HepG2 (cell line): Measurements from ENCODE around the gene CAMK2D. TPM values are rescaled to one million over a fixed set of nuclear protein-coding genes. Genes with fewer than 3 reads are reported as not detected.

Experiments
- ATAC-seq: fragments of 200-7000 bp; cut with Tn5 transposase; 3 replicates; pipeline ENCODE4 v1.9.1; 2020; ENCODE audit warnings: mild to moderate bottlenecking, moderate library complexity
- BruUV-seq: library from RNA; stranded (reverse); fragments of 400-500 nt; replicated peaks from 2 replicates; lab custom pipeline; 2021; lab: Mats Ljungman, UMichigan
- CTCF ChIA-PET: fragments of 300-600 bp; formaldehyde crosslinking; extraction: SDS; loops from one replicate; lab custom pipeline; 2021; ENCODE audit warnings: low total read pairs, inconsistent platforms, low intra/inter-chr PET ratio; lab: Yijun Ruan, JAX
- POLR2A ChIA-PET: fragments of 350-600 bp; sonication (Branson Sonifier 250); formaldehyde crosslinking; loops from one replicate; lab custom pipeline; 2020; ENCODE audit warnings: antibody characterized with exemption, inconsistent platforms; lab: Yijun Ruan, JAX
- DNase-seq: peaks from one replicate; pipeline ENCODE4 v3.0.0-alpha.2; 2015; ENCODE audit warnings: low spot score
- FAIRE-seq: peaks from 3 replicates; lab custom pipeline; 2011; peaks lifted over from hg19 to GRCh38; lab: Jason Lieb, UNC
- H2AFZ ChIP-seq: one replicate; pipeline ENCODE4 v1.6.1; 2011; ENCODE audit warnings: low read length, inconsistent platforms
- H3K27ac ChIP-seq: fragments of 300-600 bp; 3 replicates; pipeline ENCODE4 v1.8.0; 2011; ENCODE audit warnings: mixed run types, mild to moderate bottlenecking, mixed read lengths, low read length, inconsistent platforms; ENCODE audit not compliant: insufficient read depth; ENCODE audit errors: extremely low read length
- H3K27me3 ChIP-seq, 2 experiments: fragments of 200-600 bp in 1 of 2; 2 replicates in 1 of 2; 3 replicates in 1 of 2; pipeline versions ENCODE4 v1.6.0 to v1.8.0; 2011; ENCODE audit warnings: low read length in 2 of 2, mild to moderate bottlenecking in 2 of 2, moderate library complexity in 2 of 2, inconsistent platforms in 1 of 2; ENCODE audit not compliant: insufficient read depth in 2 of 2, control insufficient read depth in 1 of 2
- H3K36me3 ChIP-seq, 2 experiments: fragments of 200-600 bp in 1 of 2; replicated peaks in 1 of 2; 2 replicates in 1 of 2; 3 replicates in 1 of 2; pipeline versions ENCODE4 v1.5.1 to v1.8.0; 2011; ENCODE audit warnings: low read length in 2 of 2, inconsistent platforms in 1 of 2; ENCODE audit not compliant: insufficient read depth in 2 of 2, control insufficient read depth in 1 of 2
- H3K4me1 ChIP-seq: 2 replicates; pipeline ENCODE4 v1.5.1; 2012; ENCODE audit warnings: low read length, inconsistent platforms; ENCODE audit not compliant: insufficient read depth
- H3K4me2 ChIP-seq: 2 replicates; pipeline ENCODE4 v1.6.0; 2011; ENCODE audit warnings: low read depth, low read length, inconsistent platforms
- H3K4me3 ChIP-seq, 3 experiments: fragments of 200-600 bp in 1 of 3; sonication (generic), shearing (Covaris generic) in 1 of 3; replicated peaks in 1 of 3; 2 replicates each; pipeline ENCODE4 v1.5.1; 2011 to 2016; ENCODE audit warnings: low read length in 3 of 3, inconsistent platforms in 2 of 3, low read depth in 2 of 3, mild to moderate bottlenecking in 2 of 3, control low read depth in 1 of 3, mixed read lengths in 1 of 3; ENCODE audit not compliant: insufficient read depth in 1 of 3
- H3K79me2 ChIP-seq: one replicate; pipeline ENCODE4 v1.6.1; 2011; ENCODE audit warnings: low read length, inconsistent platforms; ENCODE audit not compliant: insufficient read depth
- H3K9ac ChIP-seq: 2 replicates; pipeline ENCODE4 v1.6.0; 2011; ENCODE audit warnings: mild to moderate bottlenecking, low read depth, low read length, inconsistent platforms; ENCODE audit not compliant: insufficient read depth
- H3K9me3 ChIP-seq: 2 replicates; pipeline ENCODE4 v1.5.1; 2012; ENCODE audit warnings: mild to moderate bottlenecking, low read length
- H4K20me1 ChIP-seq: 2 replicates; pipeline ENCODE4 v1.6.0; 2011; ENCODE audit warnings: inconsistent platforms, mild to moderate bottlenecking, low read length, moderate library complexity; ENCODE audit not compliant: insufficient read depth
- ATF7-NPFF ChIP-seq: sonication (generic); formaldehyde crosslinking; IDR thresholded peaks from 2 replicates; pipeline ENCODE4 v1.8.1; 2023; ENCODE audit warnings: mild to moderate bottlenecking, low read depth, missing genetic modification reagents, moderate library complexity
- BRD4 ChIP-seq: sonication (generic); formaldehyde crosslinking; IDR thresholded peaks from 2 replicates; pipeline ENCODE4 v1.4.0; 2020; ENCODE audit warnings: missing genetic modification reagents
- EP300 ChIP-seq, 3 experiments: sonication (generic) in 1 of 3; formaldehyde crosslinking in 1 of 3; IDR thresholded peaks; 2 replicates each; pipeline versions ENCODE4 v1.5.1 to v1.6.1; 2011 to 2020; ENCODE audit warnings: low read depth in 2 of 3, low read length in 2 of 3, borderline replicate concordance in 1 of 3, improper control_type of control experiment in 1 of 3, mild to moderate bottlenecking in 1 of 3, missing genetic modification reagents in 1 of 3, moderate library complexity in 1 of 3
- FOXJ3 ChIP-seq: sonication (generic); formaldehyde crosslinking; IDR thresholded peaks from 2 replicates; pipeline ENCODE4 v1.4.0; 2020; ENCODE audit warnings: missing genetic modification reagents, mild to moderate bottlenecking, borderline replicate concordance
- HNF4A ChIP-seq: sonication (generic); formaldehyde crosslinking; IDR thresholded peaks from 2 replicates; pipeline ENCODE4 v1.4.0; 2020; ENCODE audit warnings: missing genetic modification reagents
- KMT2A ChIP-seq: sonication (generic); formaldehyde crosslinking; IDR thresholded peaks from 2 replicates; pipeline ENCODE4 v1.4.0; 2020; ENCODE audit warnings: missing genetic modification reagents
- MIXL1 ChIP-seq: IDR thresholded peaks from 2 replicates; pipeline ENCODE4 v1.6.1; 2016
- NCOA5 ChIP-seq: sonication (generic); formaldehyde crosslinking; IDR thresholded peaks from 2 replicates; pipeline ENCODE4 v1.4.0; 2020; ENCODE audit warnings: missing genetic modification reagents
- PAX8 ChIP-seq: sonication (generic); formaldehyde crosslinking; IDR thresholded peaks from 2 replicates; pipeline ENCODE4 v1.8.0; 2022; ENCODE audit warnings: mild to moderate bottlenecking, missing genetic modification reagents, borderline replicate concordance
- RARA ChIP-seq: IDR thresholded peaks from 2 replicates; pipeline ENCODE4 v1.6.1; 2016; ENCODE audit warnings: missing genetic modification reagents, missing compliant biosample characterization
- TCF12 ChIP-seq, 2 experiments: fragments of 450-650 bp in 1 of 2; sonication (generic) in 1 of 2; formaldehyde crosslinking in 1 of 2; IDR thresholded peaks; 2 replicates each; pipeline versions ENCODE4 v1.6.1 to v1.8.0; 2017 to 2022; ENCODE audit warnings: antibody characterized with exemption in 1 of 2, mild to moderate bottlenecking in 1 of 2, missing genetic modification reagents in 1 of 2, moderate library complexity in 1 of 2
- ZNF180 ChIP-seq: sonication (generic); formaldehyde crosslinking; IDR thresholded peaks from 2 replicates; pipeline ENCODE4 v1.4.0; 2020; ENCODE audit warnings: low read depth, missing genetic modification reagents, borderline replicate concordance
- ZNF496 ChIP-seq: sonication (generic); formaldehyde crosslinking; IDR thresholded peaks from 2 replicates; pipeline ENCODE4 v1.8.1; 2023; ENCODE audit warnings: mild to moderate bottlenecking, moderate library complexity, missing genetic modification reagents; ENCODE audit not compliant: insufficient replicate concordance
- WGBS: methylation state at CpG from one replicate; pipeline ENCODE4 v1.1.6; 2017; ENCODE audit warnings: low lambda C conversion rate; 5-methylcytosine and 5-hydroxymethylcytosine counted together
- in situ Hi-C: cut with HindIII; loops from 2 replicates; pipeline ENCODE4 v1.10.0; 2017; ENCODE audit warnings: low pct_unique_long_range_greater_than_20kb; ENCODE audit not compliant: extremely low pct_ligation_motif_present
- intact Hi-C: fragments of 100-400 bp; cut with micrococcal nuclease; formaldehyde crosslinking; loops from one replicate; pipeline ENCODE4 v1.10.0; 2022; ENCODE audit not compliant: unreplicated experiment
- polyA plus RNA-seq, 8 experiments: library from polyadenylated mRNA; depleted of rRNA in 3 of 8; stranded (reverse) in 7 of 8; unstranded in 1 of 8; fragments of >200 nt; fragmentation: Illumina TruSeq in 4 of 8; extraction: Trizol in 4 of 8; gene quantifications; 2 replicates each; pipeline versions ENCODE4 v1.2.1 to v1.2.3, GENCODE V29; 2011 to 2016; ENCODE audit warnings: low read depth in 4 of 8, missing spikeins in 1 of 8, mixed read lengths in 1 of 8; ENCODE audit not compliant: insufficient read depth in 1 of 8
- total RNA-seq, 5 experiments: library from RNA; depleted of rRNA; stranded (reverse); fragments of >200 nt; fragmentation: Illumina TruSeq; extraction: Trizol; gene quantifications; 2 replicates each; pipeline ENCODE4 v1.2.3, GENCODE V29; 2016; ENCODE audit warnings: low read depth in 1 of 5
- TF ChIP-seq, protein P1 (sequence below): sonication (generic); formaldehyde crosslinking; IDR thresholded peaks from 2 replicates; pipeline ENCODE4 v1.5.0; 2020; ENCODE audit warnings: missing genetic modification reagents, mild to moderate bottlenecking, borderline replicate concordance
- TF ChIP-seq, protein P2 (sequence below): sonication (generic); formaldehyde crosslinking; IDR thresholded peaks from 2 replicates; pipeline ENCODE4 v1.4.0; 2020; ENCODE audit warnings: mild to moderate bottlenecking, missing genetic modification reagents
- TF ChIP-seq, protein P3 (sequence below): sonication (generic); formaldehyde crosslinking; IDR thresholded peaks from 2 replicates; pipeline ENCODE4 v1.5.0; 2020; ENCODE audit warnings: missing genetic modification reagents
- TF ChIP-seq, protein P4 (sequence below): sonication (generic); formaldehyde crosslinking; IDR thresholded peaks from 2 replicates; pipeline ENCODE4 v1.4.0; 2020; ENCODE audit warnings: missing genetic modification reagents, mild to moderate bottlenecking, borderline replicate concordance
- TF ChIP-seq, protein P5 (sequence below): sonication (generic); formaldehyde crosslinking; IDR thresholded peaks from 2 replicates; pipeline ENCODE4 v1.9.0; 2021; ENCODE audit warnings: missing genetic modification reagents, borderline replicate concordance

The CAMK2D gene
- total and polyA plus RNA-seq, 2 of the 13 experiments (the other 11 are each of a cell fraction or from before 2014, with no cell fraction given), result 18.0 to 65.4 TPM

DNA sequence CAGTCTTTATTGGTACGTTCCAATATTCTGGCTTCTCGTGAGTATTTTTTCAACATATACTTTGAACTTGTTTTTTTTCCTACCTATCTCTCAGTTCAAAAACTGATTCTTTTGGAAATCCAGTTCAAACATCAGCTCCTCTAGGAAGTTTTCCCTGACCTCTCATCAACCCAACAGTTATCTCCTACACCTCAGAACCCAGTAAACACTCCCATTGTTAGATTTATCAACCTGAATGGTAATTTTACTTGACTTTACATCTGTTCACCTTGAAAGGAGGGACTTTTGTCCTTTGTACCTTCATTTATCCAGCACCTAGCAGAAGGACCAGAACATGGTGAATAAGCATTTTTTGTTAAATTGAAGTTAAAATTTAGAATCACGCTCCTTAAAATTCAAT lies 13.6 kb downstream of the CAMK2D start:
- peak overlapping the region; percentile 28 for H3K27ac ChIP-seq
- ATAC-seq (no peak), DNase-seq (peak; percentile 33), FAIRE-seq (no peak)
- WGBS, result 67% methylated on average over 3 of the region's 3 CpGs
- H3K36me3 ChIP-seq, result peaks cover 0 to 5% of the 10 kb centered on the region in 2 experiments; a peak in 1 of 5 replicates
- no peaks in the 10 kb centered on the region for H4K20me1 ChIP-seq
- H3K79me2 ChIP-seq, result peaks cover 16% of the 10 kb centered on the region
- POLR2A ChIA-PET, result no interaction called here
- no peak overlapping the region for H3K4me3 ChIP-seq
- no peaks in the 10 kb centered on the region for H3K9me3 ChIP-seq
- CTCF ChIA-PET, result no interaction called here
- no peak overlapping the region for H2AFZ ChIP-seq
- no peak overlapping the region for H3K9ac ChIP-seq
- H3K4me2 ChIP-seq, result 0 out of 2 replicates have a peak overlapping the region, but pooled peaks have one; percentile 0
- no peaks in the 10 kb centered on the region for H3K27me3 ChIP-seq
- peaks cover 21% of the 10 kb centered on the region for H3K4me1 ChIP-seq
- in situ Hi-C loops (no loop called here), intact Hi-C loops (no loop called here)
- BruUV-seq, result no TSS peak
- TF ChIP-seq, protein P1, sequence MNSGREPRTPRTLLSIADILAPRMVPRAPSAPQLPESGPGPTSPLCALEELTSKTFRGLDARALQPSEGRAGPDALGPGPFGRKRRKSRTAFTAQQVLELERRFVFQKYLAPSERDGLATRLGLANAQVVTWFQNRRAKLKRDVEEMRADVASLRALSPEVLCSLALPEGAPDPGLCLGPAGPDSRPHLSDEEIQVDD (CRISPR knock-in tag), result no peak
- TF ChIP-seq NCOA5 (no peak), ZNF496 (no peak), BRD4 (CRISPR knock-in tag) (no peak), MIXL1 (no peak), HNF4A (CRISPR knock-in tag) (peak; percentile 64), FOXJ3 (CRISPR knock-in tag) (peak; percentile 35; the same call in 1 of the 2 replicates), TCF12 (IDR thresholded peaks at IDR 0.05) (no peak), TCF12 (CRISPR knock-in tag; IDR thresholded peaks at IDR 0.05) (no peak), PAX8 (CRISPR knock-in tag) (no peak), EP300 (IDR thresholded peaks at IDR 0.05; ENCODE audit: low read depth in 2 of 2, low read length in 2 of 2) (peak in 1 of 2 experiments; percentile 50; a peak in 1 of 4 replicates), EP300 (CRISPR knock-in tag; IDR thresholded peaks at IDR 0.05; ENCODE audit: borderline replicate concordance) (no peak), ATF7-NPFF (CRISPR knock-in tag) (no peak), RARA (CRISPR knock-in tag) (peak; percentile 26; the same call in 1 of the 2 replicates), ZNF180 (CRISPR knock-in tag) (no peak), KMT2A (CRISPR knock-in tag) (no peak)
- TF ChIP-seq, protein P2, sequence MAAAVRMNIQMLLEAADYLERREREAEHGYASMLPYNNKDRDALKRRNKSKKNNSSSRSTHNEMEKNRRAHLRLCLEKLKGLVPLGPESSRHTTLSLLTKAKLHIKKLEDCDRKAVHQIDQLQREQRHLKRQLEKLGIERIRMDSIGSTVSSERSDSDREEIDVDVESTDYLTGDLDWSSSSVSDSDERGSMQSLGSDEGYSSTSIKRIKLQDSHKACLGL (CRISPR knock-in tag), result no peak
- TF ChIP-seq, protein P3, sequence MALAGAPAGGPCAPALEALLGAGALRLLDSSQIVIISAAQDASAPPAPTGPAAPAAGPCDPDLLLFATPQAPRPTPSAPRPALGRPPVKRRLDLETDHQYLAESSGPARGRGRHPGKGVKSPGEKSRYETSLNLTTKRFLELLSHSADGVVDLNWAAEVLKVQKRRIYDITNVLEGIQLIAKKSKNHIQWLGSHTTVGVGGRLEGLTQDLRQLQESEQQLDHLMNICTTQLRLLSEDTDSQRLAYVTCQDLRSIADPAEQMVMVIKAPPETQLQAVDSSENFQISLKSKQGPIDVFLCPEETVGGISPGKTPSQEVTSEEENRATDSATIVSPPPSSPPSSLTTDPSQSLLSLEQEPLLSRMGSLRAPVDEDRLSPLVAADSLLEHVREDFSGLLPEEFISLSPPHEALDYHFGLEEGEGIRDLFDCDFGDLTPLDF, result no peak
- TF ChIP-seq, protein P4, sequence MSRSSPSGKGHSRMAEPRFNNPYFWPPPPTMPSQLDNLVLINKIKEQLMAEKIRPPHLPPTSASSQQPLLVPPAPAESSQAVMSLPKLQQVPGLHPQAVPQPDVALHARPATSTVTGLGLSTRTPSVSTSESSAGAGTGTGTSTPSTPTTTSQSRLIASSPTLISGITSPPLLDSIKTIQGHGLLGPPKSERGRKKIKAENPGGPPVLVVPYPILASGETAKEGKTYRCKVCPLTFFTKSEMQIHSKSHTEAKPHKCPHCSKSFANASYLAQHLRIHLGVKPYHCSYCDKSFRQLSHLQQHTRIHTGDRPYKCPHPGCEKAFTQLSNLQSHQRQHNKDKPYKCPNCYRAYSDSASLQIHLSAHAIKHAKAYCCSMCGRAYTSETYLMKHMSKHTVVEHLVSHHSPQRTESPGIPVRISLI (CRISPR knock-in tag), result peak; percentile 47; the same call in 1 of the 2 replicates
- TF ChIP-seq, protein P5, sequence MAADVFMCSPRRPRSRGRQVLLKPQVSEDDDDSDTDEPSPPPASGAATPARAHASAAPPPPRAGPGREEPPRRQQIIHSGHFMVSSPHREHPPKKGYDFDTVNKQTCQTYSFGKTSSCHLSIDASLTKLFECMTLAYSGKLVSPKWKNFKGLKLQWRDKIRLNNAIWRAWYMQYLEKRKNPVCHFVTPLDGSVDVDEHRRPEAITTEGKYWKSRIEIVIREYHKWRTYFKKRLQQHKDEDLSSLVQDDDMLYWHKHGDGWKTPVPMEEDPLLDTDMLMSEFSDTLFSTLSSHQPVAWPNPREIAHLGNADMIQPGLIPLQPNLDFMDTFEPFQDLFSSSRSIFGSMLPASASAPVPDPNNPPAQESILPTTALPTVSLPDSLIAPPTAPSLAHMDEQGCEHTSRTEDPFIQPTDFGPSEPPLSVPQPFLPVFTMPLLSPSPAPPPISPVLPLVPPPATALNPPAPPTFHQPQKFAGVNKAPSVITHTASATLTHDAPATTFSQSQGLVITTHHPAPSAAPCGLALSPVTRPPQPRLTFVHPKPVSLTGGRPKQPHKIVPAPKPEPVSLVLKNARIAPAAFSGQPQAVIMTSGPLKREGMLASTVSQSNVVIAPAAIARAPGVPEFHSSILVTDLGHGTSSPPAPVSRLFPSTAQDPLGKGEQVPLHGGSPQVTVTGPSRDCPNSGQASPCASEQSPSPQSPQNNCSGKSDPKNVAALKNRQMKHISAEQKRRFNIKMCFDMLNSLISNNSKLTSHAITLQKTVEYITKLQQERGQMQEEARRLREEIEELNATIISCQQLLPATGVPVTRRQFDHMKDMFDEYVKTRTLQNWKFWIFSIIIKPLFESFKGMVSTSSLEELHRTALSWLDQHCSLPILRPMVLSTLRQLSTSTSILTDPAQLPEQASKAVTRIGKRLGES (CRISPR knock-in tag), result no peak
